Fibroblast of mammary gland (primary cell): Measurements from ENCODE around the gene MACF1.

Experiments used
- DNase-seq: peaks from one replicate; pipeline ENCODE4 v3.0.0-alpha.2; 2010; ENCODE audit warnings: low read depth
- H3K4me3 ChIP-seq: 2 replicates; pipeline ENCODE4 v1.5.1; 2011; ENCODE audit warnings: low read depth, mild to moderate bottlenecking, low read length, moderate library complexity; ENCODE audit not compliant: control insufficient read depth
- CTCF ChIP-seq: conservative IDR thresholded peaks from 2 replicates; pipeline ENCODE4 v1.5.1; 2011; ENCODE audit warnings: low read depth, low read length, inconsistent platforms; ENCODE audit not compliant: control insufficient read depth, insufficient read depth

Gene MACF1

GRCh38 chr1:39187275-39188046 lies 17.0 kb upstream of the MACF1 start:
- H3K4me3 ChIP-seq: no peak overlapping the region
- no peak for TF ChIP-seq CTCF
- DNase-seq: no peak

GRCh38 chr1:39189592-39190041 lies 14.9 kb upstream of the MACF1 start:
- H3K4me3 ChIP-seq: no peak overlapping the region
- no peak for DNase-seq
- no peak for TF ChIP-seq CTCF

GRCh38 chr1:39190096-39190495 lies 14.4 kb upstream of the MACF1 start:
- TF ChIP-seq CTCF: no peak
- no peak overlapping the region for H3K4me3 ChIP-seq
- DNase-seq: no peak

GRCh38 chr1:39194398-39195051 lies 10.0 kb upstream of the MACF1 start:
- DNase-seq: no peak
- no peak overlapping the region for H3K4me3 ChIP-seq
- TF ChIP-seq CTCF: no peak

- TF ChIP-seq CTCF: no peak
- H3K4me3 ChIP-seq: no peak overlapping the region
- DNase-seq: no peak
These were observed 9.1 kb upstream of the MACF1 start for GRCh38 chr1:39195166-39196111.
